A673 (cell line): ENCODE results near the gene ADRM1.

ENCODE experiments used
- EZH2 ChIP-seq: fragments of 200-600 bp; sonication (generic); IDR thresholded peaks from 2 replicates; pipeline ENCODE4 v1.6.1; 2017; ENCODE audit warnings: borderline replicate concordance, low read depth, mild to moderate bottlenecking, mixed read lengths, antibody characterized with exemption, low read length; ENCODE audit not compliant: poor library complexity, severe bottlenecking
- TF ChIP-seq, protein P1 (sequence below): fragments of 300-800, 200-600 bp; sonication (generic); conservative IDR thresholded peaks from 2 replicates; pipeline ENCODE4 v1.5.1; 2017; ENCODE audit warnings: low read depth, mild to moderate bottlenecking, antibody characterized with exemption, low read length, moderate library complexity, mixed read lengths

DNA sequence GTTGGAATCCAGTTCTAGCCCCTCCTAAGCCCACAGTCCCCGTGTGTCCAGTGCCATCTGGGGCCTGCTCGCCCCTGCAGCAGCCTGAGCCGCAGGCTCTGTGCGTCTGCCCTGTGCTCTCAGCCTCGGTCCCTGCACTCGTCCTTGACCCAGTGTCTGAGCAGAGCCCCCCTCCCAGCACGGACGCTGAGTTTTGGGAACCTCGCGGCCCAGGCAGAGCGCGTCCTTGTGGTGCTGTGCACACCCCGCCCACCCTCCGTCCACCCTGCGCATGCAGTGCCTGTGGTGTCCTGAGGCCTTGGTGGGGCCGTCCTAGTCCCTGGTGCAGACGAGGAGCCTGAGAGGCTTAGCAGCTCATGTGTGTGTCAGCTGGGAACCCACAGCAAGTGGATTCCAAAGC is 32.9 kb upstream of the ADRM1 start:
- TF ChIP-seq, protein P1, sequence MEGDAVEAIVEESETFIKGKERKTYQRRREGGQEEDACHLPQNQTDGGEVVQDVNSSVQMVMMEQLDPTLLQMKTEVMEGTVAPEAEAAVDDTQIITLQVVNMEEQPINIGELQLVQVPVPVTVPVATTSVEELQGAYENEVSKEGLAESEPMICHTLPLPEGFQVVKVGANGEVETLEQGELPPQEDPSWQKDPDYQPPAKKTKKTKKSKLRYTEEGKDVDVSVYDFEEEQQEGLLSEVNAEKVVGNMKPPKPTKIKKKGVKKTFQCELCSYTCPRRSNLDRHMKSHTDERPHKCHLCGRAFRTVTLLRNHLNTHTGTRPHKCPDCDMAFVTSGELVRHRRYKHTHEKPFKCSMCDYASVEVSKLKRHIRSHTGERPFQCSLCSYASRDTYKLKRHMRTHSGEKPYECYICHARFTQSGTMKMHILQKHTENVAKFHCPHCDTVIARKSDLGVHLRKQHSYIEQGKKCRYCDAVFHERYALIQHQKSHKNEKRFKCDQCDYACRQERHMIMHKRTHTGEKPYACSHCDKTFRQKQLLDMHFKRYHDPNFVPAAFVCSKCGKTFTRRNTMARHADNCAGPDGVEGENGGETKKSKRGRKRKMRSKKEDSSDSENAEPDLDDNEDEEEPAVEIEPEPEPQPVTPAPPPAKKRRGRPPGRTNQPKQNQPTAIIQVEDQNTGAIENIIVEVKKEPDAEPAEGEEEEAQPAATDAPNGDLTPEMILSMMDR = no peak
- TF ChIP-seq EZH2 = no peak
